SK-N-SH (cell line): ENCODE results near the gene RGS9. TPM values are rescaled to one million over a fixed set of nuclear protein-coding genes. Genes with fewer than 3 reads are reported as not detected.

ENCODE experiments used
- CTCF ChIA-PET: fragments of 300-600, 350-600 bp; formaldehyde crosslinking; extraction: SDS; loops from one replicate; lab custom pipeline; 2021; lab: Yijun Ruan, JAX
- POLR2A ChIA-PET: fragments of 350-600 bp; sonication (Branson Sonifier 250); formaldehyde crosslinking; extraction: SDS; loops from one replicate; lab custom pipeline; 2020; ENCODE audit warnings: antibody characterized with exemption, inconsistent platforms; lab: Yijun Ruan, JAX
- DNase-seq: peaks from one replicate; pipeline ENCODE4 v3.0.0; 2012
- H2AFZ ChIP-seq: fragments of 200-600 bp; sonication (generic); 2 replicates; pipeline ENCODE4 v1.8.1; 2016; ENCODE audit warnings: antibody characterized with exemption, mild to moderate bottlenecking, low read depth
- H3F3A ChIP-seq: fragments of 200-600 bp; sonication (generic); replicated peaks from 2 replicates; pipeline ENCODE3; 2016; ENCODE audit warnings: antibody characterized with exemption, mild to moderate bottlenecking; ENCODE audit not compliant: insufficient read depth
- H3K27ac ChIP-seq, 2 experiments: fragments of 200-500 bp in 1 of 2; fragments of 200-600 bp in 1 of 2; sonication (Bioruptor generic) in 1 of 2; sonication (generic), shearing (Covaris generic) in 1 of 2; 2 replicates each; pipeline versions ENCODE4 v1.5.1 to v1.6.1; 2014 to 2016; ENCODE audit warnings: low read depth in 2 of 2, inconsistent platforms in 1 of 2, low read length in 1 of 2, mild to moderate bottlenecking in 1 of 2, mixed read lengths in 1 of 2
- H3K27me3 ChIP-seq: fragments of 200-600 bp; sonication (generic), shearing (Covaris generic); 2 replicates; pipeline ENCODE4 v1.6.1; 2016; ENCODE audit warnings: mixed run types; ENCODE audit not compliant: insufficient read depth
- H3K36me3 ChIP-seq, 2 experiments: fragments of 200-500 bp in 1 of 2; fragments of 200-600 bp in 1 of 2; sonication (Bioruptor generic) in 1 of 2; sonication (generic) in 1 of 2; replicated peaks in 1 of 2; 2 replicates each; pipeline versions ENCODE3 to v1.5.1; 2014 to 2016; ENCODE audit warnings: low read length in 1 of 2, mild to moderate bottlenecking in 1 of 2; ENCODE audit not compliant: insufficient read depth in 2 of 2, control insufficient read depth in 1 of 2
- H3K4me1 ChIP-seq, 2 experiments: fragments of 200-500 bp in 1 of 2; fragments of 200-600 bp in 1 of 2; sonication (Bioruptor generic) in 1 of 2; sonication (generic), shearing (Covaris generic) in 1 of 2; 2 replicates each; pipeline versions ENCODE4 v1.5.1 to v1.6.1; 2014 to 2016; ENCODE audit warnings: low read depth in 1 of 2, low read length in 1 of 2, mixed run types in 1 of 2; ENCODE audit not compliant: insufficient read depth in 2 of 2, control insufficient read depth in 1 of 2
- H3K4me2 ChIP-seq: fragments of 200-600 bp; sonication (generic), shearing (Covaris generic); 2 replicates; pipeline ENCODE4 v1.6.1; 2017; ENCODE audit warnings: mixed run types
- H3K4me3 ChIP-seq, 2 experiments: fragments of 200-500 bp in 1 of 2; fragments of 200-600 bp in 1 of 2; sonication (Bioruptor generic) in 1 of 2; sonication (generic), shearing (Covaris generic) in 1 of 2; 2 replicates each; pipeline versions ENCODE4 v1.5.1 to v1.8.1; 2014 to 2016; ENCODE audit warnings: low read depth in 2 of 2, inconsistent platforms in 1 of 2, low read length in 1 of 2, mild to moderate bottlenecking in 1 of 2, mixed read lengths in 1 of 2, moderate library complexity in 1 of 2
- H3K79me2 ChIP-seq: fragments of 200-600 bp; sonication (generic); 2 replicates; pipeline ENCODE4 v1.8.1; 2017; ENCODE audit warnings: mild to moderate bottlenecking; ENCODE audit not compliant: insufficient read depth
- H3K9ac ChIP-seq: fragments of 200-600 bp; sonication (generic); 2 replicates; pipeline ENCODE4 v1.6.1; 2017; ENCODE audit warnings: mixed run types
- H3K9me2 ChIP-seq: fragments of 200-600 bp; sonication (generic); 2 replicates; pipeline ENCODE4 v1.6.1; 2017; ENCODE audit warnings: mixed run types
- H3K9me3 ChIP-seq: fragments of 200-600 bp; sonication (generic); 2 replicates; pipeline ENCODE4 v1.6.1; 2017; ENCODE audit warnings: mixed run types, mild to moderate bottlenecking, moderate library complexity
- H4K20me1 ChIP-seq: fragments of 200-600 bp; sonication (generic); 2 replicates; pipeline ENCODE4 v1.6.1; 2017; ENCODE audit warnings: mild to moderate bottlenecking, mixed run types; ENCODE audit not compliant: insufficient read depth
- CHD2 ChIP-seq: fragments of 150-350 bp; IDR thresholded peaks from 2 replicates; pipeline ENCODE4 v1.6.1; 2018; ENCODE audit warnings: low read length; ENCODE audit not compliant: partially characterized antibody
- CTCF ChIP-seq: fragments of 200-600 bp; sonication (generic); IDR thresholded peaks from 2 replicates; pipeline ENCODE4 v1.6.1; 2017; ENCODE audit warnings: antibody characterized with exemption, mild to moderate bottlenecking, moderate library complexity
- ELF1 ChIP-seq: IDR thresholded peaks from 2 replicates; pipeline ENCODE4 v1.4.0; 2012
- EP300 ChIP-seq, 2 experiments: IDR thresholded peaks; 2 replicates each; pipeline versions ENCODE4 v1.4.0 to v1.6.1; 2012; ENCODE audit warnings: borderline replicate concordance in 1 of 2, low read depth in 1 of 2, low read length in 1 of 2
- FOXJ3 ChIP-seq: sonication (generic); formaldehyde crosslinking; IDR thresholded peaks from 2 replicates; pipeline ENCODE4 v1.5.1; 2020; ENCODE audit warnings: mild to moderate bottlenecking, missing genetic modification reagents
- FOXM1 ChIP-seq: IDR thresholded peaks from 2 replicates; pipeline ENCODE4 v1.4.0; 2012; ENCODE audit warnings: low read depth, mild to moderate bottlenecking
- GABPA ChIP-seq: IDR thresholded peaks from 2 replicates; pipeline ENCODE4 v1.4.0; 2012; ENCODE audit warnings: low read depth, mild to moderate bottlenecking
- GATA2 ChIP-seq: sonication (generic); formaldehyde crosslinking; IDR thresholded peaks from 2 replicates; pipeline ENCODE4 v1.5.0; 2020; ENCODE audit warnings: mild to moderate bottlenecking, missing genetic modification reagents
- JUND ChIP-seq: IDR thresholded peaks from 2 replicates; pipeline ENCODE4 v1.4.0; 2012
- MXI1 ChIP-seq: IDR thresholded peaks from 2 replicates; pipeline ENCODE4 v1.6.1; 2012; ENCODE audit warnings: mild to moderate bottlenecking, low read depth, low read length, improper control_type of control experiment
- NFIC ChIP-seq: IDR thresholded peaks from 2 replicates; pipeline ENCODE4 v1.4.0; 2012; ENCODE audit warnings: borderline replicate concordance
- NRF1 ChIP-seq: IDR thresholded peaks from 2 replicates; pipeline ENCODE4 v1.6.1; 2012; ENCODE audit warnings: low read depth, mild to moderate bottlenecking, low read length
- POLR2AphosphoS5 ChIP-seq: IDR thresholded peaks from 2 replicates; pipeline ENCODE4 v1.6.1; 2012; ENCODE audit warnings: low read depth, low read length
- RAD21 ChIP-seq: IDR thresholded peaks from 2 replicates; pipeline ENCODE4 v1.6.1; 2012; ENCODE audit warnings: mild to moderate bottlenecking, low read length
- RCOR1 ChIP-seq: fragments of 150-350 bp; IDR thresholded peaks from 2 replicates; pipeline ENCODE4 v1.6.1; 2017; ENCODE audit warnings: antibody characterized with exemption, low read length
- RFX5 ChIP-seq: IDR thresholded peaks from 2 replicates; pipeline ENCODE4 v1.6.1; 2012; ENCODE audit warnings: mild to moderate bottlenecking, improper control_type of control experiment, low read length
- RXRA ChIP-seq: IDR thresholded peaks from 2 replicates; pipeline ENCODE4 v1.4.0; 2012; ENCODE audit warnings: low read depth, mild to moderate bottlenecking, borderline replicate concordance
- SIN3A ChIP-seq: IDR thresholded peaks from 2 replicates; pipeline ENCODE4 v1.6.1; 2012; ENCODE audit warnings: low read depth, mild to moderate bottlenecking, low read length, moderate library complexity, borderline replicate concordance
- SMC3 ChIP-seq: IDR thresholded peaks from 2 replicates; pipeline ENCODE4 v1.6.1; 2012; ENCODE audit warnings: low read depth, low read length, improper control_type of control experiment
- TAF1 ChIP-seq: IDR thresholded peaks from 2 replicates; pipeline ENCODE4 v1.6.1; 2012; ENCODE audit warnings: low read depth, mild to moderate bottlenecking, low read length, moderate library complexity, borderline replicate concordance
- TCF12 ChIP-seq: IDR thresholded peaks from 2 replicates; pipeline ENCODE4 v1.4.0; 2012
- TEAD4 ChIP-seq: IDR thresholded peaks from 2 replicates; pipeline ENCODE4 v1.4.0; 2012; ENCODE audit warnings: mild to moderate bottlenecking, borderline replicate concordance; ENCODE audit not compliant: insufficient read depth
- YY1 ChIP-seq: IDR thresholded peaks from 2 replicates; pipeline ENCODE4 v1.4.0; 2012; ENCODE audit warnings: low read depth, mild to moderate bottlenecking
- WGBS: methylation state at CpG from one replicate; pipeline ENCODE4 v1.1.6; 2017; ENCODE audit warnings: low lambda C conversion rate; 5-methylcytosine and 5-hydroxymethylcytosine counted together
- polyA plus RNA-seq, 3 experiments: library from polyadenylated mRNA; depleted of rRNA; stranded (reverse); fragments of >200 nt; gene quantifications; 2 replicates each; pipeline ENCODE4 v1.2.3, GENCODE V29; 2012
- TF ChIP-seq, protein P1 (sequence below): fragments of 150-350 bp; IDR thresholded peaks from 2 replicates; pipeline ENCODE4 v1.6.1; 2016; ENCODE audit warnings: mild to moderate bottlenecking, low read depth, low read length
- TF ChIP-seq, protein P2 (sequence below): IDR thresholded peaks from 2 replicates; pipeline ENCODE4 v1.4.0; 2012; ENCODE audit warnings: low read depth, borderline replicate concordance
- TF ChIP-seq, protein P3 (sequence below): IDR thresholded peaks from 2 replicates; pipeline ENCODE4 v1.6.1; 2012; ENCODE audit warnings: mild to moderate bottlenecking, low read depth, low read length, moderate library complexity
- TF ChIP-seq, protein P4 (sequence below): IDR thresholded peaks from 2 replicates; pipeline ENCODE4 v1.4.0; 2012; ENCODE audit warnings: low read depth

RGS9 gene
- polyA plus RNA-seq, 1 of the 3 experiments (the other 2 are of a cell fraction), result 1.4 TPM

- H3K27ac ChIP-seq, result peak overlapping the region; percentile 9 to 95; a peak in 3 of 4 replicates
- H3K9ac ChIP-seq, result no peak overlapping the region
- no peaks in the 10 kb centered on the region for H3K27me3 ChIP-seq
- 0 out of 2 replicates have a peak overlapping the region, but pooled peaks have one; percentile 60 for H2AFZ ChIP-seq
- H4K20me1 ChIP-seq, result no peaks in the 10 kb centered on the region
- no peaks in the 10 kb centered on the region for H3K9me3 ChIP-seq
- no peak overlapping the region for H3K4me3 ChIP-seq
- H3F3A ChIP-seq, result peaks cover 12% of the 10 kb centered on the region
- ChIA-PET CTCF (interaction anchor here (0.5 to 7.0 kb wide), 18 partner anchors 9 to 1541 kb away, joined by 3 to 52 read pairs (median 5); partner anchors contain the start of gene RGS9), POLR2A (interaction anchor here (0.9 to 1.5 kb wide), 4 partner anchors 11 to 50 kb away, joined by 3 to 4 read pairs (median 4); no protein-coding TSS in a partner anchor)
- peaks cover 24 to 43% of the 10 kb centered on the region in 2 experiments for H3K4me1 ChIP-seq
- WGBS, result 32% methylated on average over 4 of the region's 4 CpGs
- no peaks in the 10 kb centered on the region for H3K9me2 ChIP-seq
- no peaks in the 10 kb centered on the region for H3K36me3 ChIP-seq
- peak overlapping the region; percentile 4; the same call in 1 of the 2 replicates for H3K4me2 ChIP-seq
- H3K79me2 ChIP-seq, result no peaks in the 10 kb centered on the region
- DNase-seq, result peak; percentile 83
- peak; percentile 65 for TF ChIP-seq POLR2AphosphoS5
- no peak for TF ChIP-seq RFX5
- TF ChIP-seq, protein P1, sequence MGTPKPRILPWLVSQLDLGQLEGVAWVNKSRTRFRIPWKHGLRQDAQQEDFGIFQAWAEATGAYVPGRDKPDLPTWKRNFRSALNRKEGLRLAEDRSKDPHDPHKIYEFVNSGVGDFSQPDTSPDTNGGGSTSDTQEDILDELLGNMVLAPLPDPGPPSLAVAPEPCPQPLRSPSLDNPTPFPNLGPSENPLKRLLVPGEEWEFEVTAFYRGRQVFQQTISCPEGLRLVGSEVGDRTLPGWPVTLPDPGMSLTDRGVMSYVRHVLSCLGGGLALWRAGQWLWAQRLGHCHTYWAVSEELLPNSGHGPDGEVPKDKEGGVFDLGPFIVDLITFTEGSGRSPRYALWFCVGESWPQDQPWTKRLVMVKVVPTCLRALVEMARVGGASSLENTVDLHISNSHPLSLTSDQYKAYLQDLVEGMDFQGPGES, result no peak
- TF ChIP-seq, protein P2, sequence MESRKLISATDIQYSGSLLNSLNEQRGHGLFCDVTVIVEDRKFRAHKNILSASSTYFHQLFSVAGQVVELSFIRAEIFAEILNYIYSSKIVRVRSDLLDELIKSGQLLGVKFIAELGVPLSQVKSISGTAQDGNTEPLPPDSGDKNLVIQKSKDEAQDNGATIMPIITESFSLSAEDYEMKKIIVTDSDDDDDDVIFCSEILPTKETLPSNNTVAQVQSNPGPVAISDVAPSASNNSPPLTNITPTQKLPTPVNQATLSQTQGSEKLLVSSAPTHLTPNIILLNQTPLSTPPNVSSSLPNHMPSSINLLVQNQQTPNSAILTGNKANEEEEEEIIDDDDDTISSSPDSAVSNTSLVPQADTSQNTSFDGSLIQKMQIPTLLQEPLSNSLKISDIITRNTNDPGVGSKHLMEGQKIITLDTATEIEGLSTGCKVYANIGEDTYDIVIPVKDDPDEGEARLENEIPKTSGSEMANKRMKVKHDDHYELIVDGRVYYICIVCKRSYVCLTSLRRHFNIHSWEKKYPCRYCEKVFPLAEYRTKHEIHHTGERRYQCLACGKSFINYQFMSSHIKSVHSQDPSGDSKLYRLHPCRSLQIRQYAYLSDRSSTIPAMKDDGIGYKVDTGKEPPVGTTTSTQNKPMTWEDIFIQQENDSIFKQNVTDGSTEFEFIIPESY, result no peak
- TF ChIP-seq, protein P3, sequence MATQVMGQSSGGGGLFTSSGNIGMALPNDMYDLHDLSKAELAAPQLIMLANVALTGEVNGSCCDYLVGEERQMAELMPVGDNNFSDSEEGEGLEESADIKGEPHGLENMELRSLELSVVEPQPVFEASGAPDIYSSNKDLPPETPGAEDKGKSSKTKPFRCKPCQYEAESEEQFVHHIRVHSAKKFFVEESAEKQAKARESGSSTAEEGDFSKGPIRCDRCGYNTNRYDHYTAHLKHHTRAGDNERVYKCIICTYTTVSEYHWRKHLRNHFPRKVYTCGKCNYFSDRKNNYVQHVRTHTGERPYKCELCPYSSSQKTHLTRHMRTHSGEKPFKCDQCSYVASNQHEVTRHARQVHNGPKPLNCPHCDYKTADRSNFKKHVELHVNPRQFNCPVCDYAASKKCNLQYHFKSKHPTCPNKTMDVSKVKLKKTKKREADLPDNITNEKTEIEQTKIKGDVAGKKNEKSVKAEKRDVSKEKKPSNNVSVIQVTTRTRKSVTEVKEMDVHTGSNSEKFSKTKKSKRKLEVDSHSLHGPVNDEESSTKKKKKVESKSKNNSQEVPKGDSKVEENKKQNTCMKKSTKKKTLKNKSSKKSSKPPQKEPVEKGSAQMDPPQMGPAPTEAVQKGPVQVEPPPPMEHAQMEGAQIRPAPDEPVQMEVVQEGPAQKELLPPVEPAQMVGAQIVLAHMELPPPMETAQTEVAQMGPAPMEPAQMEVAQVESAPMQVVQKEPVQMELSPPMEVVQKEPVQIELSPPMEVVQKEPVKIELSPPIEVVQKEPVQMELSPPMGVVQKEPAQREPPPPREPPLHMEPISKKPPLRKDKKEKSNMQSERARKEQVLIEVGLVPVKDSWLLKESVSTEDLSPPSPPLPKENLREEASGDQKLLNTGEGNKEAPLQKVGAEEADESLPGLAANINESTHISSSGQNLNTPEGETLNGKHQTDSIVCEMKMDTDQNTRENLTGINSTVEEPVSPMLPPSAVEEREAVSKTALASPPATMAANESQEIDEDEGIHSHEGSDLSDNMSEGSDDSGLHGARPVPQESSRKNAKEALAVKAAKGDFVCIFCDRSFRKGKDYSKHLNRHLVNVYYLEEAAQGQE, result no peak
- no peak for TF ChIP-seq NRF1
- no peak for TF ChIP-seq RXRA
- no peak for TF ChIP-seq GABPA
- TF ChIP-seq MXI1, result peak; percentile 63; the same call in 1 of the 2 replicates
- peak in 1 of 2 experiments; percentile 97; a peak in 2 of 4 replicates for TF ChIP-seq EP300 (IDR thresholded peaks at IDR 0.05; ENCODE audit: borderline replicate concordance in 1 of 2, low read depth in 1 of 2, low read length in 1 of 2)
- no peak for TF ChIP-seq ELF1
- no peak for TF ChIP-seq SMC3
- TF ChIP-seq NFIC, result no peak
- TF ChIP-seq TCF12, result peak; percentile 85
- TF ChIP-seq YY1, result no peak
- 0 out of 2 replicates have a peak, but pooled peaks have one; percentile 22 for TF ChIP-seq SIN3A
- TF ChIP-seq TAF1, result no peak
- TF ChIP-seq RCOR1, result peak; percentile 94
- TF ChIP-seq CHD2, result peak; percentile 91
- TF ChIP-seq FOXM1, result no peak
- peak; percentile 77 for TF ChIP-seq FOXJ3
- TF ChIP-seq TEAD4, result 0 out of 2 replicates have a peak, but pooled peaks have one; percentile 35
- TF ChIP-seq GATA2, result peak; percentile 71
- TF ChIP-seq, protein P4, sequence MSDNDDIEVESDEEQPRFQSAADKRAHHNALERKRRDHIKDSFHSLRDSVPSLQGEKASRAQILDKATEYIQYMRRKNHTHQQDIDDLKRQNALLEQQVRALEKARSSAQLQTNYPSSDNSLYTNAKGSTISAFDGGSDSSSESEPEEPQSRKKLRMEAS, result no peak
- TF ChIP-seq JUND, result no peak
- no peak for TF ChIP-seq CTCF
- peak; percentile 34; the same call in 1 of the 2 replicates for TF ChIP-seq RAD21
Observed at GRCh38 chr17:65185062-65185461, 47.9 kb downstream of the RGS9 start.
